KMS-11 (cell line): ENCODE results near the gene GJD3.

Source experiments
- H2AFZ ChIP-seq: fragments of 200-600 bp; sonication (generic); 2 replicates; pipeline ENCODE4 v1.6.1; 2016; ENCODE audit warnings: antibody characterized with exemption, mixed run types, low read depth
- H3K27ac ChIP-seq: fragments of 200-600 bp; sonication (generic); 2 replicates; pipeline ENCODE4 v1.6.1; 2016; ENCODE audit warnings: mild to moderate bottlenecking, mixed run types
- H3K27me3 ChIP-seq: fragments of 200-600 bp; sonication (generic); 2 replicates; pipeline ENCODE4 v1.6.1; 2017; ENCODE audit warnings: mild to moderate bottlenecking, low read depth, mixed run types, moderate library complexity; ENCODE audit not compliant: insufficient read depth
- H3K36me3 ChIP-seq: fragments of 200-600 bp; sonication (generic); 2 replicates; pipeline ENCODE4 v1.6.1; 2017; ENCODE audit warnings: mild to moderate bottlenecking, mixed run types; ENCODE audit not compliant: insufficient read depth
- H3K4me1 ChIP-seq: fragments of 200-600 bp; sonication (generic); 2 replicates; pipeline ENCODE4 v1.6.1; 2016; ENCODE audit warnings: mild to moderate bottlenecking, low read depth, mixed run types; ENCODE audit not compliant: poor library complexity, severe bottlenecking
- H3K4me2 ChIP-seq: fragments of 200-600 bp; sonication (generic); 2 replicates; pipeline ENCODE4 v1.7.0; 2016; ENCODE audit warnings: mild to moderate bottlenecking, mixed run types
- H3K4me3 ChIP-seq: fragments of 200-600 bp; sonication (generic); IDR thresholded peaks from 2 replicates; pipeline ENCODE4 v1.6.1; 2017; ENCODE audit warnings: low read depth, low read length, mixed read lengths; ENCODE audit not compliant: insufficient read depth
- H3K79me2 ChIP-seq: fragments of 200-600 bp; sonication (generic); 2 replicates; pipeline ENCODE4 v1.6.1; 2016; ENCODE audit warnings: low read depth, mixed run types; ENCODE audit not compliant: insufficient read depth
- H3K9ac ChIP-seq: fragments of 200-600 bp; sonication (generic); 2 replicates; pipeline ENCODE4 v1.6.1; 2016; ENCODE audit warnings: mild to moderate bottlenecking, mixed run types
- H4K20me1 ChIP-seq: fragments of 200-600 bp; sonication (generic); 2 replicates; pipeline ENCODE4 v1.6.1; 2016; ENCODE audit warnings: mild to moderate bottlenecking, mixed run types; ENCODE audit not compliant: insufficient read depth
- CTCF ChIP-seq: fragments of 200-600 bp; sonication (generic); conservative IDR thresholded peaks from 2 replicates; pipeline ENCODE4 v1.6.1; 2017; ENCODE audit warnings: low read depth, mild to moderate bottlenecking, antibody characterized with exemption, low read length, moderate library complexity, mixed read lengths

Gene GJD3

GRCh38 chr17:40352779-40353394 lies 11.7 kb downstream of the GJD3 start:
- Histone ChIP-seq H3K79me2 (peaks cover 13% of the 10 kb centered on the region; the same call in 1 of the 2 replicates), H3K4me2 (no peak overlapping the region), H4K20me1 (0 out of 2 replicates have a peak, but pooled peaks cover 3% of the 10 kb centered on the region), H3K27me3 (no peaks in the 10 kb centered on the region), H3K27ac (peak overlapping the region; percentile 22; the same call in 1 of the 2 replicates), H3K4me1 (peaks cover 15% of the 10 kb centered on the region), H3K4me3 (no peak overlapping the region), H3K36me3 (peaks cover 8% of the 10 kb centered on the region; the same call in 1 of the 2 replicates), H2AFZ (no peak overlapping the region), H3K9ac (no peak overlapping the region)
- no peak for TF ChIP-seq CTCF

GRCh38 chr17:40352237-40352778 lies 12.2 kb downstream of the GJD3 start:
- peaks cover 16% of the 10 kb centered on the region for H3K4me1 ChIP-seq
- no peak for TF ChIP-seq CTCF
- no peak overlapping the region for H3K9ac ChIP-seq
- no peaks in the 10 kb centered on the region for H3K27me3 ChIP-seq
- H3K79me2 ChIP-seq: peaks cover 15% of the 10 kb centered on the region; the same call in 1 of the 2 replicates
- H3K4me3 ChIP-seq: no peak overlapping the region
- H2AFZ ChIP-seq: no peak overlapping the region
- H3K36me3 ChIP-seq: peaks cover 8% of the 10 kb centered on the region; the same call in 1 of the 2 replicates
- 0 out of 2 replicates have a peak, but pooled peaks cover 3% of the 10 kb centered on the region for H4K20me1 ChIP-seq
- H3K27ac ChIP-seq: no peak overlapping the region
- no peak overlapping the region for H3K4me2 ChIP-seq

- H4K20me1 ChIP-seq: 0 out of 2 replicates have a peak, but pooled peaks cover 3% of the 10 kb centered on the region
- no peak overlapping the region for H3K27ac ChIP-seq
- no peak for TF ChIP-seq CTCF
- H2AFZ ChIP-seq: no peak overlapping the region
- H3K79me2 ChIP-seq: peaks cover 22% of the 10 kb centered on the region; the same call in 1 of the 2 replicates
- H3K27me3 ChIP-seq: no peaks in the 10 kb centered on the region
- peaks cover 20% of the 10 kb centered on the region for H3K4me1 ChIP-seq
- H3K4me3 ChIP-seq: no peak overlapping the region
- no peak overlapping the region for H3K4me2 ChIP-seq
- no peak overlapping the region for H3K9ac ChIP-seq
- peaks cover 8% of the 10 kb centered on the region; the same call in 1 of the 2 replicates for H3K36me3 ChIP-seq
Measured at GRCh38 chr17:40351359-40352236, 12.9 kb downstream of the GJD3 start.

GRCh38 chr17:40350689-40351358 lies 13.7 kb downstream of the GJD3 start:
- peaks cover 8% of the 10 kb centered on the region; the same call in 1 of the 2 replicates for H3K36me3 ChIP-seq
- H3K4me3 ChIP-seq: no peak overlapping the region
- H3K9ac ChIP-seq: no peak overlapping the region
- H2AFZ ChIP-seq: no peak overlapping the region
- peaks cover 4% of the 10 kb centered on the region; the same call in 1 of the 2 replicates for H4K20me1 ChIP-seq
- H3K79me2 ChIP-seq: peaks cover 30% of the 10 kb centered on the region; the same call in 1 of the 2 replicates
- no peak overlapping the region for H3K27ac ChIP-seq
- H3K27me3 ChIP-seq: no peaks in the 10 kb centered on the region
- no peak overlapping the region for H3K4me2 ChIP-seq
- no peak for TF ChIP-seq CTCF
- peaks cover 24% of the 10 kb centered on the region for H3K4me1 ChIP-seq
